ENCODE data around the gene ZDHHC12.

ZDHHC12 gene, protein sequence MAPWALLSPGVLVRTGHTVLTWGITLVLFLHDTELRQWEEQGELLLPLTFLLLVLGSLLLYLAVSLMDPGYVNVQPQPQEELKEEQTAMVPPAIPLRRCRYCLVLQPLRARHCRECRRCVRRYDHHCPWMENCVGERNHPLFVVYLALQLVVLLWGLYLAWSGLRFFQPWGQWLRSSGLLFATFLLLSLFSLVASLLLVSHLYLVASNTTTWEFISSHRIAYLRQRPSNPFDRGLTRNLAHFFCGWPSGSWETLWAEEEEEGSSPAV

DNA sequence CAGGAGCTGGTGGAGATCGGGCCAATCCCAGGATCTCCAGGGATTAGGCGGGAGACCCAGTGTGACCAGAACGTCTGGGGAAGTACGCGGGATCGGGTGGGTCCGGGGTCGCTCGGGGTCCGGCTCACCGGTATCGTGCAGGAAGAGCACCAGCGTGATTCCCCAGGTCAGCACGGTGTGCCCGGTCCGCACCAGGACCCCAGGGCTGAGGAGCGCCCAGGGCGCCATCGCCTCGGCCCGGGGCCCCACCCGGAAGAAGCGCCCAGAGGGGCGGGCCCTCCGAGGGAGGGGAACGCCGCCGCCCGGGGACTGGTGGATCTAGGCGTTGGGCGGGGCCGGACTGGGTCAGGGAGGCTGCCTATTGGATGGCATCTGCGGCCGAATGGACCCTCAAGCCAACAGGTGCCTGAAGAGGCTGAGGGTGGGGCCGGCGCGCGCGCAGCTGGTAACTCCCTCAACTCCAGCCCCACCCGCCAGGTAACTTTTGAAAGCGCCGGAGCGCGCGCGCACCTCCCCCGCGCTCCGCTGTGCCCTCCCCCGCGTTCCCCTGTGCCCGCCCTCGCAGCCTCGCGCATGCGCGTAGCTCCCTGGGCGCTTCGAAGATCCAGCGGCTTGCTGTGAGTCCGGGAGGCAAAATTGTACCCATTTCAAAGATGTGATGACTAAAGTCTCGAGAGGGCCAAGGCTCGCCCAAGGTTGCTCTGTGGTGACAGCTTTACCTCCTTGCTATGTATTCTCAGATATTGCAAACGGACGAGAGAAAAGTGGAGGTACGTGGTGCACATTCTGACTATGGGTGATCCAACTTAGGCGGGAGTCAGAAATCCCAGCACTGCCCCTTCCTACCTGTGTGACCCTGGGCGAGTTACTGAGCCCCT is at the start of gene ZDHHC12:
TSS of gene ZDHHC12 (minus strand) at position 262 of the 878 bp plus-strand sequence. CDS start at position 228, 34 bp downstream.
- DNase-seq, result peak; percentile 99

DNA sequence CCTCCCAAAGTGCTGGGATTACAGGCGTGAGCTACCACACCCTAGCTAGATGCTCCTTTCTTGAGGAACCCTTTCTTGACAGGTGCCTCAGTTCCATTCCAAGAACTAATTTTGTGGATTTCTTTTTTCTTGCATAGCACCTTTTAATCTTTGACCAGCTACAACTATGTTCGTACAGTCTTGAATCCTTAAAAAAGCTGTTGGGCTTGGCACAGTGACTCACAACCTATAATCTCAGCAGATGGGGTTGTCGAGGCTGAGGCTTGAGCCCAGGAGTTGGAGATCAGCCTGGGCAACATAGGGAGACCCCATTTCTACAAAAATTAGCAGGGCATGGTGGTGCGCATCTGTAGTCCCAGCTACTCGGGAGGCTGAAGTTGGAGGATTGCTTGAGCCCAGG is 49.1 kb upstream of the ZDHHC12 start:
- no peak for DNase-seq

DNA sequence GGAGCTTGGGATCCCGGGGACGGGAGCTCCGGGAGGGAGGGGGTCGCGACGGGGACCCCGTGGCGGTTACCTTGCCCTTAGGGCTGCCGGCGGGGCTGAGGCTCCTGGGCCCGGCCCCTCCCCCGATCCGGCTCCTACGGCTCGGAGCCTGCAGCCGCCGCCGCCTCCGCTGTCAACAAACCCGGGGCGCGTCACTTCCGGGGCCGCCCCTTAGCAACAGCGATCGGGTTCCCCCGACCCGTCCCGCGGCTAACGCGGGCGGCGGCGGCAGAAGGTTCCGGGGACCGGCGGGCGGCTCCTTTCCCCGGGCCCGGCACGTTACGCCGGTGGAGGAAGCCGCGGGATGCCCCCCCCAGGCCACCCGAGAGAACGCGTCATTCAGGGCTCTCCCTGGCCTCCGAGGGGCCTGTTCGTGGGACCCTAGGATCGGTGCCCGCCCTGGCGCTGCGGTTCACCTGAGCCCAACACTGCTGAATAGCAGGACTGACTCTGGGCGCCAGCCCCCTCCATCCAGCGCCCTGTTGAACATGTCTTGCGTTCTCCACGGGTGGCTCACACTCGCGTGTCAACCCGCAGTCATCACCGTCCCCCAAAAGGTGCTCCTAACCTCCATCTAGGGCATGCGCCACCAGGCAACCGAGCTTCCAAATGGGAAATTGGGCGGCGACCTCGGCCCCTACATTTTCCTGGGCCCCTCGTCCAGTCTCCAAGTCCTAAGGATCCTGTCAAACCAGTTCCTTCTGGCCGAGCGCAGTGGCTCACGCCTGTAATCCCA is 48.0 kb upstream of the ZDHHC12 start, which contains the start of gene ZER1:
TSS of gene ZER1 (minus strand) at position 183 of the 775 bp plus-strand sequence. CDS start 16,362 bp downstream, outside the sequence.
- peak; percentile 94 for DNase-seq

DNA sequence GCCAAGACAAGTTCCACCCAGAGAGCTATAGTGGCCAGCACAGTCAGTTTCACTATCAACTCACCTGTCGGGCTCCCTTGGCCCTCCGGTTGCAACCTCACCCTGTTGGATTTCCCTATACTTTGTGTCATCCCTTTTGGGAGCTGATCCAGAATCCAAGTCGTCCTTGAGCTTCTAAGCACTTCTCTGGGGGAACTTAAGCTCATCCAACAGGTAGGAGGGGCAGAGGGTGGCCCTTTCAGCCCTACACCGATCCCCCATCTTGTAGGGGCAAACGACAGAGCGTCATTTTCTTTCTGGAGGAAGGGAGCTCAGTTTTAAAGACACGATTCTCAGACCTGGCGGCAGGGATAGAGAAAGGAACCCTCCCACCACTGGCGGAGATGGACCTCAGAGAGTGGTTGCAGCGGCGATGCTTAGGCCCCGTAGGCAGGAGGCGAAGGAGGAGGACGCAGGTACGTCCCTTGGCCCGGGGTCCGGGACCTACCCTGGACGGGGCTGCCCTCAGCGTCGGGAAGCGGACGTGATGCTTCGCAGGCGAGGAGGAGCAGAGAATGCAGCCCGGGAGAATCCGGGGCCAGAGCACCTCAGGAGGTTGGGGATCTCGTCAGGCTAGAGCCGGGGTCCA is 47.3 kb upstream of the ZDHHC12 start:
- peak; percentile 32 for DNase-seq

DNA sequence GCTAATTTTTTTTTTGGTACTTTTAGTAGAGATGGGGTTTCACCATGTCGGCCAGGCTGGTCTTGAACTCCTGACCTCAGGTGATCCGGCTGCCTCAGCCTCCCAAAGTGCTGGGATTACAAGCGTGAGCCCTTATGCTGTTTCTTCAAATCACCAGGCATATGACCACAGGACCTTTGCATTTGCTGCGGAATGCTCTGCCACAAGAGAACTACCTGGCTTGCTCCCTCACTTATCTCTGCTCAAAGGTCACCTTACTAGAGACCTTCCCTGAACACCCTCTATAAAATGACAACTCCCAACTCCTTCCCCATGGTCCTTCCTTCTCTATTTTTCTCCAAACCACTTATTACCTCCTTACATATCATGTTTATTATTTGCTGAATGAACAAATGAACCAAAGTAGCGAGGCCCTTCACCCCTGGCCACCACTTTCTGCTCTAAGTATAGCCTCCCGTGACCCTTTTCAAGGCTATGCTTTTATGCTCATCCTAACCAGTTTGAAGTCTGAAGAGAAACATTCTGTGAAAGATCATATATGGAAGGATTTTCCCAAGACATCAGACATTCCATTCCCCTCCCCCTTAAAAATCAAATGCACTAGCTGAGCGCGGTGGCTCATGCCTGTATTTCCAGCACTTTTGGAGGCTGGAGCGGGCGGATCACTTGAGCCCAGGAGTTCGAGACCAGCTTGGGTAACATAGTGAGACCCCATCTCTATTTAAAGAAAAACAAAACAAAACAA is 46.5 kb upstream of the ZDHHC12 start:
- no peak for DNase-seq

DNA sequence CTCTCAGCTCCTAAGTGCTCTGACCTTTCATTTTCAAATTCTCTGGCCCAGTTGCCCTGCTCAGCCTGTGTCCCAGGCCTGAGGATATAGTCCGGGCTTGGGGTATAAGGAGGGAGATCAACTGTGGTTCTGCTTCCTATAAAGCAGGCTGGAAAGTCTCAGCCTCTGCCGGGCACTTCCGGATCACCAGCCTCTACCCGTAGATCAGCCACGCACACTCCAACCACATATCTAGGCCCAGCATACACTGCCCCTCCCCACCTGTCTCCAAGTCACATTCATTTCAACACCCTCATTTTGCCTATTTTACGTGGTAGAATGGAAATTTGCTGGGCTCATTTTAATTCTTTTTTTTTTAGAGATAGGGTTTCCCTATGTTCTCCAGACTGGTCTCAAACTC is 44.7 kb upstream of the ZDHHC12 start:
- no peak for DNase-seq

DNA sequence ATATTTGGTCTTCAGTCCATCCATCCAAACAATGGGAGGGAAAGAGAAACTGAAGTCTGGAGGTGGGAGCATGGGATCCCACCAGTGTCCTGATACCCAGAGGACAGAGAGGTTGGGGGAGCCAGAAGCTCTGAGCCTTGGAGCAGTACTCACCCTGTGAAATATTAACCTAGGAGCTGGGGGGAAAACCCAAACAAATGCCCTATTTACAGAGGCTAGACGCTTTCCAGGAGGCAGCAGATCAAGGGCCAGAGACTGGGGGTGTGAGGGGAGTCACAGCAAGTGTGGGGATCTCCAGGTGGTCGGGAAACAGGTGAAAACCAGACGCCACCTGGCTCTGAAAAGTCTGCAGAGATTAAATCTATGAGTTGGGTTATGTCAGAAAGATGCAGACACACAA is 41.6 kb upstream of the ZDHHC12 start:
- DNase-seq, result no peak

DNA sequence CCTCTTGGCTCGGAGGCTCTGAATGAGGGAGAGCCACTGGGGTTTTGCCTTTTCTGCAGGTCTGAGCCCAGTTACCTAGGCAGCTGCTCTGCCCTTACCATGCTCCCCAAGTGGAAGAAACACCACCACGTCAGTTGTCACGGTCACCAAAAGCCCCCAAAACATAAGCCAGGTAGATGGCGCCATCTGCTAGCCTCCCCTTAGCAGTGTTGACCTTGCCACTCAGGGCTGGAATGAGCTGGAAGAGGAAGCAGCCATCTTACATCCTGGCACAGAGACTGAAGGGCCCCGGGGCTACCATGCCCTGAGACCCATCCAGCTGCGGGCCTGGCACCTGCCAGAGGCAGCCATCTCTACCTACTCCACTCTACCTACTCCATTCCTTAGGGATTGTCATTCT is 40.4 kb upstream of the ZDHHC12 start:
- no peak for DNase-seq

DNA sequence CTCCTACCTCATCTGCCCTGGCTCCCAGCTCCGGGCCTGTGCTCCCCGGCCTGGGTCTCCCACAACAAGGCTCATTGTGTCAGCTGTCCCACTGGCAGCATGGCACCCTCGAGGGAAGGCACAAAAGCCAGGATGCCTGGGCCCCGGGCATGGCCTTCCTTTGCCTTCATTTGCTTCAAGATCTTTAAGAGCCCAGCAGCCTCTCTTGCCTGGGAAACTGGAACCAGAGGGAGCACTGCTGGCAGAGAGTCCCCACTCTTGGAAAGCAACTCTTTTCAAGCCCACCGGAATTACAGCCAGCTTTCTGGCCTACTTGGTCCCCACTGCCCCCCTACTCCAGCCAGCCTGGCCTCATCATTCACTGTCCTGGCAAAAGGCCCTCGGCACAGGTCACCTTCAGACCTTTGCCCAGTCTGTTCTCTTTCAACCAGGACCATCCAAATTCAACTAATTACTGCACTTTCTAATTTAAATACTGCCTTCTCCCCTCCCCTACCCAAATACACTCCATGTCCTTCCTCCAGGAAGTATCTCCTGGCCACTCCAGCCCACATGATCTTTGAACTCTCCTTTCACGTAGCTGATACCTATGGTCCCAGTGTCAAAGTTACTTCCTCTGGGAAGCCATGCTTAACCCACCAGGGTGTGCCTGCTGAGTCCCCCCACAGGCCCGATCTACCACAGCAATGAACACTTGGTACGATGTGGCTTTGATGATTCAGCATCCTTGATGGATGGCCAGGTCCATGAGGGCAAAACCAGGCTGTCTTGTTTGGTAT is 38.9 kb upstream of the ZDHHC12 start:
- no peak for DNase-seq

DNA sequence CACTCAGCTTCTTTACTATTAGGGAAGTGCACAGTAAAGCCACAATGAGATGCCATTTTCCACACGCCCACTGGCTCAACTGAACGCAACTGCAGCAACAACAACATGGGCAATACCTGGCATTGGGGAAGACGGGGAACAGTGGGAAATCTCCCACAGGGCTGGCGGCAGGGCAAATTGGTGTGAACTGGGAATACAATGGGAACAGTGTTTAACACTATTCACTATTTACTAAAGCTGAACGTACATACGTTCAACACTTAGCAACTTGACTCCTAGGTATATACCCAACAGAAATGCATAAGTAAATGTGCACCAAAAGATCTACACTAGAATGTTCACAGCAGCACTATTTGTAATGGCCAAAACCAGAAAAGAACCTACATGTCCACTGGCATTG is 33.7 kb upstream of the ZDHHC12 start:
- no peak for DNase-seq

DNA sequence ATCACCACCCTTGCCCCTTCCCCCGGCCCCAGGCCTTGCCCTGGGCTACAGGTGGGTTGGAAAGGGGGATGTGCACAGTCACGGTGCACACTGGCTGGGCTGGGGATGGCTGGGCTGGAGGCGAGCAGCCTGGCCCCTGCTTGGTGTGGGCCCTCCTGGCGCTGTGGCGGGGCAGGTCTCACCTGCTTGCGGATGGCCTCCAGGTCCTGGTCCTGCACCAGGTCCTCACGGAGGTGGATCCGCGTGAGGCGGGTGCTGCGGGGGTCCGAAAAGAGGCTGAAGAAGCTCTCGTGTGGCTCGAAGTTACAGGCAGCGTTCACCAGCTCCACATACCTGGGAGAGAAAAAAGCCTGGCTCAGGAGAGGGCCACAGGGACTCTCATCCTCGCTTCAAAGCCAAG is 29.7 kb upstream of the ZDHHC12 start:
- no peak for DNase-seq

DNA sequence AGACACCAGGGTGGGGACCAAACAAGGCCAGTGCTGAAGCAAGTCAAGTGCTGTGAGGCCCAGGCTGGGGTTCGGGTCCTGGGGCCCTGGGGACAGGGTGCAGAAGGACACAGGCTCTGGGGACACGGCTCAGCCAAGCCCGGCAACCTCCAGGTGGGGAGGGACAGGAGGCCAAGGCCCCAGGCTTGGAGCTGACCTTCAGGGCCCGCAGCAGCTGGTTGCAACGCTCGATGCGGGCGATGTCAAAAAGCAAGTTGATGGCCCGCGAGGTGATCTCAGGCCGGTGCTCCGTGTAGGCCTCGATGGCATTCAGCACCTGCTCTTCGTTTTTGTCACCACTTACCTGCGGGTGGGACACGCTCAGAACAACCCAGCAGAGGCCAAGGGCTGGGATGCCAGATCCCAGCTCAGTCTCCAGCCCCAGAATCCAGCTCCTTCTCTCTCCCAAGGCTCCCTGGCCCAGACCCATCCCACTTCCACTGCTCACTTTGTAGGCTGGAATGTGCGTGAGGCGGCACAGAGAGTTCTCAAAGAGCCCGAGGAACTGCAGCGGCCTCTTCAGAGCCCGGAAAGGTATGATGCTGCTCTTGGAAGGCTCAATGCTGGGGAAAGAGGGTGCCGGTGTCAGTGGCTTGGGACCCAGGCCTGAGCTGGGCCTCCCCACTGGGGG is 27.1 kb upstream of the ZDHHC12 start:
- DNase-seq, result no peak

DNA sequence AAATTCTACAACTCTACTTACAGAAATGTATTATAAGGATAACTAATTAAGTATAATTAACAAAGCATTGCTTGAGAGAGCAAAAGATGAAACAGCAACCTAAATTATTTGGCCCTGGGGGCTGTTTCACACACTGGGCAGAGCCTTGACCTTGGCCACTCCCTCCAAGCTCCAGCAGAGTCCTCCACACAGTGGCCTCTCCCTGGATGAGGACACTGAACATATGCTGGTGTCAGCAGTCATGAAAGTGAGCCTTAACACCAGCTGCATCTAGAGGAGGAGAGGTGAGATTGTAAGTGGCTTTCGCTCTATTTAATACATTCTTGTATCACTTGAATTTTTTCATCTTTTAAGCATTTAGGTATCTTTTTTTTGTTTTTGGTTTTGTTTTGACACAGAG is 23.3 kb upstream of the ZDHHC12 start:
- DNase-seq, result no peak

DNA sequence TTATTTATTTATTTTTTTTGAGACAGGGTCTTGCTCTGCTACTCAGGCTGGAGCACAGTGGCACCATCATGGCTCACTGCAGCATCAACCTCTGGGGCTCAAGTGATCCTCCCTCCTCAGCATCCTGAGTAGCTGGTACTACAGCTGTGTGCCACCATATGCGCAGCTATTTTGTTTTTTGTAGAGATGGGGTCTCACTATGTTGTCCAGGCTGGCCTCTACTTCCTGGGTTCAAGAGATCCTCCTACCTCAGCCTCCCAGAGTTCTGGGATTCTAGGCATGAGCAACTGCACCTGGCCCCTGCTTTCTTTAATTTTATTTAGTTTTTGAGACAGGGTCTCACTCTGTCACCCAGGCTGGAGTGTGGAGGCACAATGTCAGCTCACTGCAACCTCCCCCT is 19.5 kb upstream of the ZDHHC12 start:
- no peak for DNase-seq

DNA sequence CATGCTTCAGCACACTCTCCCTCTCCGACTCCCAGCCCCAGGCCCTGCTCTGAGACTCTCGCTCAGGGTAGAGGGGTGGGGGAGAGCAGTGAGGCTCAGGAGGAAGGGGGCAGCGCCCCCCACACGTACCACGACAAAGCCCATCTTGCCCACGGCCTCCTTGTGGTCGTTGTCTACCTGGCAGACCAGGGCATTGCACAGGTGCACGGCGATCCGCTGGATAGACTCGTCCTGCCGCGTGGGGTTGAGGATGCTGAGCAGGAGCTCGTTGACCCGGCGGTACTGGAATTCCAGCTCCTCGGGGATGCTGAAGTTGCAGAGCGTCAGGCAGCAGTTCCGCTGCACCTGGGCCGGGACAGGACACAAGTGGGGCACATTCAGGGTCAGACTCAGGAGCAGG is 18.5 kb upstream of the ZDHHC12 start:
- DNase-seq, result no peak

DNA sequence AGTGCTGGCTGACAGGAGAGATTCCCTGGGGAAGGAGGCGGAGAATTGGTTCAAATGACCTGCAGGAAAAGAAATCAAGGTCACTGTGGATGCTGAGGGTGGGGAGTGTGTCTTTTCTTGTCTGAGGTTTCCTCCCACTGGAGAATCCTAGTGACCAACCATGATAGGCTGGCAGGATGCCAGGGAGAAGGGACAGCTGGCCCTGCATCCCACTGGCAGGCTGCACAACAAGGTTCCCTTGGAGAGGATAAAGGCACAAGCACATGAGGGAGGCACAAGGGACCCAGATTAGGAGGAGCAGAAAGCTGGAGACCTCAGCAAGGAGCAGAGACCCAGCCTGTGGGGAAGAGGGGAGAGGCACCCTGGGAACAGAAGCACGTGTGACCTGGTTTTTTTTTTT is 11.4 kb upstream of the ZDHHC12 start:
- DNase-seq, result no peak

DNA sequence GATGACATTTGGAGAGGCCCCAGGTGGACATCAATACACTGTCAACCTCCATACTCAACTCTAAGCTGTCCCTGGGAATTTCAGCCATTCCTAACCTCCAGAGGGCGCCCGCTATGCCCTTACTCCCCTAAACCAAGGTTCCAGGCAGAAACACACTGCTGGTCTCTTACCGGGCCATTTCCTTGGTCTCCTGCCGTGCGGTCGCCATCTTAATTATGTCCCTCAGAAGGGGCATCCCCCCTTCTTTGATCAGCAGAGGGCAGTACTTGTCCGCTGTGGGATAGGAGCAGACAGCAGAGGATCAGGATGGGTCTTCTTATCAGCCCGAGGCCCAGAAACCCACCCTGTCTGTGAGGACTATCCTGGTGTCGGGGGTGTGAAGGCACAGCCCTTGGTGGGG is 9.3 kb upstream of the ZDHHC12 start:
- peak; percentile 10 for DNase-seq

DNA sequence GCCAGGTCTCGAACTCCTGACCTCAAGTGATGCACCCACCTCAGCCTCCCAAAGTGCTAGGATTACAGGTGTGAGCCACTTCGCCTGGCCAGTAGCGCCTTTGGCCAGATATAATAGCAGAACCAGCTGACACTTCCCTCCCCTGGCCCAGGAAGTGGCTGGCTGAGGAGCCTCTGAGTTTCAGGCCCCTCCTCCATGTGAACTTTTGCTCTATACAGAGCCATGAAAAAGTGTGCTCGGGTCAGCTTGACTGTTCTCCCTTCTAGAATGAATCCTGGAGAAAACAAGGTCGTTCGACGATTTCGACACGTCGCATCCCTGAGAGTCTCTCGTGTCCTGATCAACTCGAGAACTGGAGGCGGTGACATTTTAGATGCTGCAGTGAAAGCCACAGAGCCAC is 8.6 kb upstream of the ZDHHC12 start:
- no peak for DNase-seq

DNA sequence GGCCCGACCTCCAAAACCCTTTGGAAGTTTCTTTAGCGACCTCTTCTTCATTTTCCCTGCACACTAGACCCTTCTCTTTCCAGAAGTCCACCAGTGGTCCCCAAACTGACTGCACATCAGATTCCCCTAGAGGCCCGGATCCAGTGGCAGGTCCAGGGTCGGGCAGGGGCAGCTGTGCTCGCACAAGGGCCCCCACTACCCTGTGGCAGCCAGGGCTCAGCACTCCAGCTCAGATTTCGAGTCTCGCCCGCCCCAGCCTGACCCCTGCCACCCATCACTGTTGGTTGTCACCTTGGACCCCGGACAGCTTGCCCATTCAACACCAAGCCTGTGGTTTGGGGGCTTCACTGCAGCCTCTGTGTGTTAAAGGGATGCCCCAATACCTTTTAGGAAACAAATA is 7.8 kb upstream of the ZDHHC12 start:
- no peak for DNase-seq

DNA sequence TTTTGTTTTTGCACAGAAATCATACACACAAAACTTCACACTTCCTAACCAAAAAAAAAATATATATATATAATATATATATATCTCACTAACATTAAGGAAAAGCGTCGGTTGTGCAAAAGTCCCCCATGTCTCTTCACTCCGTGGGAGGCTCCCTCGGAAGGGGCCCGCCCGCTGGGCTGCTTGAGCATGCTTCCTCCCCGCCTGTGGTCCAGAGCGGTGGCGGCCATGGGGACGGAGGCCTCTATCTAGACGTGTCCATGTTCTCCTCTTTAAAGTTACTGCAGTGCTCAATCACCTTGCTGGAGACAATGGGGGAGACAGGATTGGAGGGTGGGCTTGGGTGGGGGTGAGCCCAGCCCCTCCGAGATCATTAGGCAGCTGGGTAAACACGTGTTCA is 7.2 kb upstream of the ZDHHC12 start:
- no peak for DNase-seq

Data from CD4-positive, alpha-beta T cell treated with Interleukin-12 subunit alpha and Interleukin-12 subunit beta, for 1 hour (primary cell).